Measurements from ENCODE around the gene PSPN. TPM values are rescaled to one million over a fixed set of nuclear protein-coding genes. Genes with fewer than 3 reads are reported as not detected.

Gene PSPN
- total RNA-seq, 2 experiments from 2014 or later: 2.4 to 2.7 TPM

DNA sequence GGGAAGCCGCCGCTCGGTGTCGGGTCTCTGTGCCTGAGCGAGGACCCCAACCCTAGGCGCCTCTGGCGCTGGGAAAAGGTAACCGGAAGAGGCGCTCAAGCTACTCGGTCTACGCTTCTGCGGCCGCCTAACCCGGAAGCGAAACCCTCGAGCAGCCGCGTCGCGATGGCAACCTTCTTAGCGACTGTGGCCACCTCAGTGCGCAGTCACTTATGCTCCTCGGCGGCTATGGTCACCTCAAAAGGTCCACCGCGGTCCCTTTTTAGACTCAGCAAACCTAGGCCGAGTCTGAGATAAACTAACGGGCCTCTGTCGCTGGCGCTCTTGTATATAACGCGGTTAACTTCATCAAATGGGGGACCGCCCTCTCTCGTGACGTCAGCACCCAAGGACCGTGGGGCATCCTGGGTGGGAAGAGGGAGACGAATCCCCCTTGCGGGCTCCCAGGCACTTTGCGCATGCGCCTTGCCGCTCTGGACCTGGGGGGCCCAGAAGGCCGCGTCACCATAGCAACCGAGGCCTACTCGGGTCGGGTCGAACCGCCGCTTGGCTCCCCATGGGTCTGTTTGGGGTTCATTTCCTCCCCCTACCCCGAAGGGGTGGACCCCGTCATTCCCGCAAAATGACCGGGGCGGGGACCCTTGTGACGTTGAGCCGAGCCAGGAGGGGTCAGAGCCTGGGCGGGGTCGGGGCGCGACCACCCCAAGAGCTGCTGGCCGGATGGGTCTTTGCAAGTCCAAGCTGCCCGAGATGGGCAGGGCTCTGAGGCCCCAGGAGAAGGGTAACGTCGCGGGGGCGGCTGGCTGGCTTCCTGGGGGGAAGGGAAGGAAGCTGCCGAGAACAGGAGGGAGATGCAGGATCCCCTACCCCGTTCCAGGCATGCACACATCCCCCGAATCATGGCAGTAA lies 17.6 kb upstream of the PSPN start, which contains the start of gene GTF2F1:
Gene GTF2F1 (minus strand): TSS at position 91 of the 909 bp plus-strand sequence. CDS start 169 bp downstream, outside the sequence.
- Mint-ChIP-seq H3K27me3 (no peaks in the 10 kb centered on the region), H3K27ac (peak within 1 kb of the TSS; percentile 95), H3K36me3 (peaks cover 12% of the 10 kb centered on the region), H3K9me3 (no peaks in the 10 kb centered on the region), H3K4me1 (peaks cover 21% of the 10 kb centered on the region), H3K4me3 (peak within 1 kb of the TSS; percentile 97)
- DNase-seq: peak; percentile 95
- ATAC-seq (ENCODE audit: low read depth): peak; percentile 81
- POLR2A ChIA-PET: interaction anchor here (0.6 to 2.6 kb wide), 9 partner anchors 16 to 129 kb away, joined by 3 to 28 read pairs (median 4); partner anchors contain the start of genes ALKBH7, CLPP, DENND1C and KHSRP

- no peaks in the 10 kb centered on the region for H3K9me3 Mint-ChIP-seq
- POLR2A ChIA-PET: interaction anchor here (1.1 to 2.6 kb wide), 4 partner anchors 20 to 32 kb away, joined by 3 to 28 read pairs (median 12); partner anchors contain the start of genes ALKBH7, CLPP and KHSRP
- peak overlapping the region; percentile 97 for H3K4me3 Mint-ChIP-seq
- H3K36me3 Mint-ChIP-seq: peaks cover 14% of the 10 kb centered on the region
- H3K4me1 Mint-ChIP-seq: peaks cover 21% of the 10 kb centered on the region
- ATAC-seq (ENCODE audit: low read depth): no peak
- peak overlapping the region; percentile 95 for H3K27ac Mint-ChIP-seq
- H3K27me3 Mint-ChIP-seq: no peaks in the 10 kb centered on the region
- no peak for DNase-seq
Measured at GRCh38 chr19:6392221-6393073, 16.7 kb upstream of the PSPN start.

DNA sequence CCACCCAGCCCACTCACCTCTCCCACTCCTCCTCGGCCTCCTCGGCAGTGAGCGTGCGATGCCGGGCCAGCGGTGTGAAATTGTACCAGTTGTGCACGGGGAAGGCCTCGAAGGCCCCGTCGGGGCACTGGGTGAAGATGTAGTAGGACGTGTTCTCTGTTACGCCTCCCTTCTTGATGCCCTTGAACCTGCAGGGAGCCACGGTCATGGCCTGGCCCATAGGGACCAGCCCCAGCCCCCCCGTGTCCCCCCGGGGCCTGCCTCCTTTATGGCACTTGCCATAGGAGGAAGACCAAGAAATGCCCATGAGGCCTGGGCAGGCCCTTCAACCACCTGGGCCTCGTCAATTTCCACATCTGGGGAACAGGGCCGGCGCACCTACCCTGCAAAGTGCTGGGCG lies 11.6 kb upstream of the PSPN start:
- POLR2A ChIA-PET: no interaction called here
- Mint-ChIP-seq H3K27ac (no peak overlapping the region), H3K36me3 (peaks cover 23% of the 10 kb centered on the region), H3K4me1 (peaks cover 12% of the 10 kb centered on the region), H3K4me3 (no peak overlapping the region), H3K27me3 (no peaks in the 10 kb centered on the region), H3K9me3 (no peaks in the 10 kb centered on the region)
- DNase-seq: no peak
- no peak for ATAC-seq (ENCODE audit: low read depth)

- Mint-ChIP-seq H3K4me3 (no peak overlapping the region), H3K27me3 (no peaks in the 10 kb centered on the region), H3K9me3 (no peaks in the 10 kb centered on the region), H3K36me3 (peaks cover 34% of the 10 kb centered on the region), H3K4me1 (no peaks in the 10 kb centered on the region), H3K27ac (no peak overlapping the region)
- POLR2A ChIA-PET: no interaction called here
- no peak for DNase-seq
- no peak for ATAC-seq (ENCODE audit: low read depth)
Measured at GRCh38 chr19:6384381-6384780, 8.6 kb upstream of the PSPN start.

DNA sequence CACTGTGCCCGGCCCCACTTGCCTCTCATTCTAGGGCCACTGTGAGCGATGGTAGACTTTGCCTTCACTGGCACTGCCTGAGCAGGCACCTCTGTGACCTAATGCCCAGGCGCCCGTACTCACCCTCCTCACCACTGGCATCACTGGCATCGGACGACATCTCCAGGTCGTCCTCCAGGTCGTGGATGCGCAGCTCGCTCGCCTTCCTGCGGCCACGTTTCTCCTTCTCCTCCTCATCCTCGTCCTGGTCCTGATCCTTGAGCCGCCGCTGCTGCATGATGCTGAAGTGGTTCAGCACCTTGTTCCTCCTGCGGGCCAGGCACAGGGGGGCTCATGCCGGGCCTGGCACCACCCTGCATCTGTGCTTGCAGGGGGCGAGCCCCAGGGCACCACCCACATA lies 7.5 kb upstream of the PSPN start:
- Mint-ChIP-seq H3K36me3 (peaks cover 31% of the 10 kb centered on the region), H3K4me1 (no peaks in the 10 kb centered on the region), H3K27ac (no peak overlapping the region), H3K27me3 (no peaks in the 10 kb centered on the region), H3K9me3 (no peaks in the 10 kb centered on the region), H3K4me3 (no peak overlapping the region)
- ATAC-seq (ENCODE audit: low read depth): no peak
- POLR2A ChIA-PET: no interaction called here
- DNase-seq: no peak

DNA sequence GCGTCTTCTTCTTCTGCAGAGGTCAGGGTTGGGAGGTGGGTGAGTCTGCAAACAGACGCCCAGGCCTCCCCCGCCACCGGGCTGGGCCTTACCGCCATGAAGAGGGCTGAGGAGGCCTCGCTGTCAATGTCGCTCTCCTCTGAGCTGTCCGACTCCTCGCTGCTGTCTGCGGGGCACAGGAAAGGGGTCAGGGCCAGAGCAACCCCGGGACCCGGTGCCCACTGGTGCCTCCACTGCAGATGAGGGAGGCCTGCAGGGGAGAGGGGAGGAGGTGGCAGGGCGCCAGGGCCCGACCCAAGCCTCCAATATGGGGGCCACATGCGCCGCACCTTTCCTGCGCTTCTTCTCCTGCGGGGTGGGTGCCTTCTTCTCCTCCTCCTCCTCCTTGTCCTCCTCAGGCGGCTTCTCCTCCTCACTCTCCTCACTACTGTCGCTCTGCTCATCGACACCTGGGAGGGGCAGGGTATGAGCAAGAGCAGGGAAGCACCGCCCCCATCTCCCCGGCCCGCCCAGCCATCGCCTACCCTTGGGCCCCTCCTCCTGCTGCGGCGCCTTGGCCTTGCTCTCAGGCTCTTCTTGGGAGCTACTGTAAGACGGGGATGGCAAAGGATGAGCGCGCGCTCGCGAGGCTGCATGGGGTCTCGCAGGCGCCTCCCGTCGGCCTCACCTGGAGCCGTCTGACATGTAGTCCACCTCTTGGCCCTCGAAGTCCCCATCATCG lies 5.5 kb upstream of the PSPN start:
- no peak for ATAC-seq (ENCODE audit: low read depth)
- DNase-seq: no peak
- H3K27me3 Mint-ChIP-seq: no peaks in the 10 kb centered on the region
- H3K27ac Mint-ChIP-seq: no peak overlapping the region
- H3K4me1 Mint-ChIP-seq: no peaks in the 10 kb centered on the region
- peaks cover 30% of the 10 kb centered on the region for H3K36me3 Mint-ChIP-seq
- no peak overlapping the region for H3K4me3 Mint-ChIP-seq
- no peaks in the 10 kb centered on the region for H3K9me3 Mint-ChIP-seq
- POLR2A ChIA-PET: no interaction called here

DNA sequence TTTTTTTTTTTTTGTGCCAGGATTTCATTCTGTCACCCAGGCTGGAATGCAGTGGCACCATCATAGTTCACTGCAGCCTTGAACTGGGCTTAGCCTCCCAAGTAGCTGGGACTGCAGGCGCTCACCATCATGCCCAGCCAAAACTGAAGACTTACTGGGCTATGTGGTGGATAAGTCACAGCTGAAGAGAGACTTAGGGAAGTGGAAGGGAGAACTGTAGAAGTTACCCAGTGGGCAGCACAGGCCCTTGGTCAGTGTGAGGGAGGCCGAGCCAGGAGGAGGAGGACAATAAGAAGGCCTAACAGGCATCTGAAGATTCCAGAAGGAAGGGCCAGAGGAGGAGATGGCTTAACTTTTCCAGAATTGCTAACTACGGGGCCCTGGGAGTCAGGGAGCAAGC lies 4.0 kb upstream of the PSPN start:
- no peaks in the 10 kb centered on the region for H3K4me1 Mint-ChIP-seq
- no peaks in the 10 kb centered on the region for H3K27me3 Mint-ChIP-seq
- no peak overlapping the region for H3K4me3 Mint-ChIP-seq
- DNase-seq (no peak), ATAC-seq (ENCODE audit: low read depth) (no peak)
- no peak overlapping the region for H3K27ac Mint-ChIP-seq
- POLR2A ChIA-PET: no interaction called here
- H3K36me3 Mint-ChIP-seq: peaks cover 27% of the 10 kb centered on the region
- no peaks in the 10 kb centered on the region for H3K9me3 Mint-ChIP-seq

- Mint-ChIP-seq H3K27me3 (no peaks in the 10 kb centered on the region), H3K4me3 (no peak overlapping the region), H3K4me1 (peaks cover 4% of the 10 kb centered on the region), H3K36me3 (peaks cover 27% of the 10 kb centered on the region), H3K27ac (no peak overlapping the region), H3K9me3 (no peaks in the 10 kb centered on the region)
- DNase-seq: no peak
- ATAC-seq (ENCODE audit: low read depth): no peak
- POLR2A ChIA-PET: interaction anchor here (0.6 kb wide), 1 partner anchor 18 kb away, joined by 3 read pairs; no protein-coding TSS in a partner anchor
Measured at GRCh38 chr19:6378486-6378885, 2.8 kb upstream of the PSPN start.

- no peak overlapping the region for H3K4me3 Mint-ChIP-seq
- DNase-seq: no peak
- no peak for ATAC-seq (ENCODE audit: low read depth)
- peaks cover 4% of the 10 kb centered on the region for H3K4me1 Mint-ChIP-seq
- no peaks in the 10 kb centered on the region for H3K27me3 Mint-ChIP-seq
- peaks cover 24% of the 10 kb centered on the region for H3K36me3 Mint-ChIP-seq
- POLR2A ChIA-PET: interaction anchor here (0.6 to 1.9 kb wide), 2 partner anchors 15 to 17 kb away, joined by 3 to 4 read pairs; partner anchors contain the start of gene GTF2F1
- H3K9me3 Mint-ChIP-seq: no peaks in the 10 kb centered on the region
- no peak overlapping the region for H3K27ac Mint-ChIP-seq
Measured at GRCh38 chr19:6378041-6378440, 2.3 kb upstream of the PSPN start.

DNA sequence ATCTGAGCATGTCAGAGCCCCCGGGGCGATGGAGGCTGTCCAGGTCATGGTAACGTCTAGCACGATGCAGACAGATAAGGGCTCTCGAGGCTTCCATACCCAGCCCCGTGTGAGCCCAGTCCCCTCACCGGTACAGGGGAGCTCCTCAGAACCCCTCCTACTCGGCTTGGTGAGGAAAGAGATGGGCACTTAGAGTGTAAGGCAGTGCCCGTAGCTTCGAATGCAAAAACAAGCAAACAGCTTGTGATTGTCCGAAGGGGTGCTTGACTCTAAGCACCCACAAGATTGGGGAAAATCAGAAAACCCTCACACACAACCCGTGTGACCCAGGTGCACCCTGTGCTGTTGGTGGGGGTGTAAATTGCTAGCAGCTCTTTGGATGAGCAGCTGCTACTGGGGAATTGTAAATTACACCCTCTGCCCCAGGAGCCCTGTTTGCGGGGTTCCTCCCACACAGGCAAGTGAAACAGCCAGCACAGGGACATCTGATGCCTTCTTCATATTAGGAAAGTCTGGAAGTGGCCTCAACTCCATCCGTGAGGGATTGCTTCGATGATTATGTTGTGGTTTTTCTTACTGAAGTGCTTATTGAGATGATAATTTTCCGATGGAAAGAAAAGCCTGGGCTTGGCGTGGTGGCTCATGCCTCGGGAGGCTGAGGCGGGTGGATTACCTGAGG lies 918 bp upstream of the PSPN start:
- no peak overlapping the region for H3K27ac Mint-ChIP-seq
- no peak overlapping the region for H3K4me3 Mint-ChIP-seq
- no peak for ATAC-seq (ENCODE audit: low read depth)

GRCh38 chr19:6374711-6375410 lies 872 bp downstream of the PSPN start:
- ATAC-seq (ENCODE audit: low read depth) (no peak), DNase-seq (no peak)
- H3K4me3 Mint-ChIP-seq: no peak overlapping the region
- H3K27ac Mint-ChIP-seq: no peak overlapping the region
- H3K27me3 Mint-ChIP-seq: no peaks in the 10 kb centered on the region
- POLR2A ChIA-PET: no interaction called here
- H3K4me1 Mint-ChIP-seq: peaks cover 10% of the 10 kb centered on the region
- peaks cover 3% of the 10 kb centered on the region for H3K36me3 Mint-ChIP-seq
- H3K9me3 Mint-ChIP-seq: no peaks in the 10 kb centered on the region

More for the DNA sequence above, 918 bp upstream of the PSPN start:
- Mint-ChIP-seq H3K36me3 (peaks cover 15% of the 10 kb centered on the region), H3K4me1 (peaks cover 9% of the 10 kb centered on the region), H3K27me3 (no peaks in the 10 kb centered on the region), H3K9me3 (no peaks in the 10 kb centered on the region)
- POLR2A ChIA-PET: interaction anchor here (1.9 kb wide), 1 partner anchor 17 kb away, joined by 4 read pairs; the partner anchor contains the start of gene GTF2F1
- no peak for DNase-seq
